GM23338 (cell line): Measurements from ENCODE around the gene GNAT1. TPM values are rescaled to one million over a fixed set of nuclear protein-coding genes. Genes with fewer than 3 reads are reported as not detected.

Experiments
- ATAC-seq: fragments of 200-7000 bp; cut with Tn5 transposase; 3 replicates; pipeline ENCODE4 v1.9.1; 2020
- DNase-seq: peaks from one replicate; pipeline ENCODE4 v3.0.0-alpha.2; 2015; ENCODE audit warnings: low spot score
- H2AFZ ChIP-seq: fragments of 200-600 bp; sonication (generic); 2 replicates; pipeline ENCODE4 v1.8.0; 2016; ENCODE audit warnings: antibody characterized with exemption, mild to moderate bottlenecking, moderate library complexity
- H3F3A ChIP-seq: fragments of 200-600 bp; sonication (generic); replicated peaks from 2 replicates; pipeline ENCODE4 v1.8.0; 2017; ENCODE audit warnings: antibody characterized with exemption, mixed run types, low read depth
- H3K27ac ChIP-seq: fragments of 200-600 bp; sonication (generic); 2 replicates; pipeline ENCODE4 v1.6.1; 2016; ENCODE audit warnings: low read depth
- H3K27me3 ChIP-seq: fragments of 200-600 bp; sonication (generic); 2 replicates; pipeline ENCODE4 v1.8.0; 2016; ENCODE audit warnings: mild to moderate bottlenecking, mixed run types, moderate library complexity; ENCODE audit not compliant: insufficient read depth
- H3K36me3 ChIP-seq: fragments of 200-600 bp; sonication (generic); 2 replicates; pipeline ENCODE4 v1.8.0; 2016; ENCODE audit warnings: mild to moderate bottlenecking; ENCODE audit not compliant: insufficient read depth
- H3K4me1 ChIP-seq: fragments of 200-600 bp; sonication (generic); 2 replicates; pipeline ENCODE4 v1.8.0; 2016; ENCODE audit warnings: mild to moderate bottlenecking, moderate library complexity; ENCODE audit not compliant: insufficient read depth
- H3K4me2 ChIP-seq: fragments of 200-600 bp; sonication (generic); 2 replicates; pipeline ENCODE4 v1.7.1; 2017; ENCODE audit warnings: mixed run types
- H3K4me3 ChIP-seq: fragments of 200-600 bp; sonication (generic); 2 replicates; pipeline ENCODE4 v1.6.1; 2016; ENCODE audit warnings: mixed run types
- H3K79me2 ChIP-seq: fragments of 200-600 bp; sonication (generic); replicated peaks from 2 replicates; pipeline ENCODE4 v1.8.0; 2017; ENCODE audit warnings: mild to moderate bottlenecking; ENCODE audit not compliant: insufficient read depth
- H3K9me2 ChIP-seq: fragments of 200-600 bp; sonication (generic); 2 replicates; pipeline ENCODE4 v1.8.0; 2017; ENCODE audit not compliant: insufficient read depth
- H4K20me1 ChIP-seq: fragments of 200-600 bp; sonication (generic); replicated peaks from 2 replicates; pipeline ENCODE4 v1.8.0; 2017; ENCODE audit warnings: mild to moderate bottlenecking; ENCODE audit not compliant: insufficient read depth
- H3K27ac Mint-ChIP-seq: 2 replicates; pipeline ENCODE4 v1.8.0; 2020; ENCODE audit warnings: inconsistent platforms, mild to moderate bottlenecking, moderate library complexity, mixed read lengths
- H3K27me3 Mint-ChIP-seq: 3 replicates; pipeline ENCODE4 v1.8.0; 2022; ENCODE audit warnings: low read depth, mild to moderate bottlenecking, moderate library complexity, mixed read lengths, inconsistent platforms; ENCODE audit not compliant: insufficient read depth, poor library complexity
- H3K36me3 Mint-ChIP-seq: 3 replicates; pipeline ENCODE4 v1.8.0; 2021; ENCODE audit warnings: low read depth, mild to moderate bottlenecking, inconsistent platforms, moderate library complexity, mixed read lengths
- H3K4me1 Mint-ChIP-seq: 3 replicates; pipeline ENCODE4 v1.8.0; 2020; ENCODE audit warnings: mild to moderate bottlenecking, inconsistent platforms, mixed read lengths
- H3K4me3 Mint-ChIP-seq: 3 replicates; pipeline ENCODE4 v1.8.0; 2021; ENCODE audit warnings: moderate library complexity, mild to moderate bottlenecking, inconsistent platforms, mixed read lengths
- H3K9me3 Mint-ChIP-seq: 3 replicates; pipeline ENCODE4 v1.8.0; 2020; ENCODE audit warnings: moderate library complexity, mild to moderate bottlenecking, inconsistent platforms, mixed read lengths
- CREB1 ChIP-seq: fragments of 250-450 bp; sonication (Bioruptor Pico); IDR thresholded peaks from 2 replicates; pipeline ENCODE4 v1.5.0; 2020; ENCODE audit warnings: low read depth, mild to moderate bottlenecking, moderate library complexity
- CTCF ChIP-seq, 2 experiments: fragments of 200-600 bp in 1 of 2; sonication (generic) in 1 of 2; conservative IDR thresholded peaks; 2 replicates each; pipeline versions ENCODE4 v1.5.1 to v1.6.1; 2016 to 2017; ENCODE audit warnings: antibody characterized with exemption in 2 of 2, low read depth in 2 of 2, mild to moderate bottlenecking in 2 of 2, moderate library complexity in 1 of 2
- ETS1 ChIP-seq: IDR thresholded peaks from 2 replicates; pipeline ENCODE4 v1.6.1; 2016; ENCODE audit warnings: antibody characterized with exemption
- EZH2 ChIP-seq: fragments of 200-600 bp; sonication (generic); IDR thresholded peaks from one replicate; pipeline ENCODE4 v1.8.0; 2017; ENCODE audit warnings: antibody characterized with exemption, mild to moderate bottlenecking, low read depth; ENCODE audit not compliant: unreplicated experiment
- EZH2phosphoT487 ChIP-seq: fragments of 200-600 bp; sonication (generic); IDR thresholded peaks from one replicate; pipeline ENCODE4 v1.8.1; 2018; ENCODE audit warnings: antibody characterized with exemption; ENCODE audit not compliant: unreplicated experiment
- JUNB ChIP-seq: IDR thresholded peaks from one replicate; pipeline ENCODE4 v1.6.1; 2016; ENCODE audit warnings: antibody characterized with exemption; ENCODE audit not compliant: unreplicated experiment
- NANOG ChIP-seq: IDR thresholded peaks from 2 replicates; pipeline ENCODE4 v1.6.1; 2016; ENCODE audit warnings: antibody characterized with exemption, borderline replicate concordance
- POLR2AphosphoS5 ChIP-seq: IDR thresholded peaks from 2 replicates; pipeline ENCODE4 v1.6.1; 2016; ENCODE audit warnings: antibody characterized with exemption, low read depth
- REST ChIP-seq: IDR thresholded peaks from one replicate; pipeline ENCODE4 v1.6.1; 2018; ENCODE audit warnings: antibody characterized with exemption; ENCODE audit not compliant: unreplicated experiment
- STAT1 ChIP-seq: IDR thresholded peaks from one replicate; pipeline ENCODE4 v1.6.1; 2016; ENCODE audit warnings: antibody characterized with exemption; ENCODE audit not compliant: unreplicated experiment
- ZNF114 ChIP-seq: fragments of 250-450 bp; sonication (Bioruptor Pico); IDR thresholded peaks from 2 replicates; pipeline ENCODE4 v1.5.0; 2020; ENCODE audit warnings: mild to moderate bottlenecking, moderate library complexity
- ZNF331 ChIP-seq: fragments of 250-450 bp; sonication (Bioruptor Pico); IDR thresholded peaks from 2 replicates; pipeline ENCODE4 v1.5.0; 2020; ENCODE audit warnings: low read depth, mild to moderate bottlenecking, moderate library complexity
- ZNF462 ChIP-seq: fragments of 250-450 bp; sonication (Bioruptor Pico); IDR thresholded peaks from 2 replicates; pipeline ENCODE4 v1.5.0; 2020; ENCODE audit warnings: mild to moderate bottlenecking, moderate library complexity
- polyA plus RNA-seq: library from polyadenylated mRNA; unstranded; fragments of >200 nt; fragmentation: Nextera tagmentation; extraction: Ambion mirVana; gene quantifications from 2 replicates; pipeline ENCODE4 v1.2.1, GENCODE V29; 2016
- total RNA-seq: library from RNA; depleted of rRNA; stranded (reverse); fragments of >200 nt; shearing (Covaris generic); gene quantifications from 2 replicates; pipeline ENCODE4 v1.2.3, GENCODE V29; 2014

The GNAT1 gene
- total and polyA plus RNA-seq, 2 experiments from 2014 or later: not detected

- no peaks in the 10 kb centered on the region for H4K20me1 ChIP-seq
- H3F3A ChIP-seq: 0 out of 2 replicates have a peak, but pooled peaks cover 7% of the 10 kb centered on the region
- TF ChIP-seq NANOG (no peak), CTCF (conservative IDR thresholded peaks at IDR 0.05; ENCODE audit: low read depth in 2 of 2) (no peak), ETS1 (no peak), STAT1 (no peak), POLR2AphosphoS5 (no peak), ZNF331 (CRISPR knock-in tag) (no peak), EZH2phosphoT487 (no peak), REST (no peak), CREB1 (no peak), ZNF114 (CRISPR knock-in tag) (no peak), EZH2 (no peak), ZNF462 (CRISPR knock-in tag) (no peak), JUNB (no peak)
- no peak for DNase-seq
- Mint-ChIP-seq H3K4me1 (no peaks in the 10 kb centered on the region), H3K27ac (no peak overlapping the region), H3K27me3 (peaks cover 10% of the 10 kb centered on the region), H3K9me3 (no peaks in the 10 kb centered on the region), H3K36me3 (no peaks in the 10 kb centered on the region), H3K4me3 (no peak overlapping the region)
- no peaks in the 10 kb centered on the region for H3K4me1 ChIP-seq
- no peak for ATAC-seq
- H3K27ac ChIP-seq: no peak overlapping the region
- no peaks in the 10 kb centered on the region for H3K9me2 ChIP-seq
- no peak overlapping the region for H2AFZ ChIP-seq
- no peak overlapping the region for H3K4me2 ChIP-seq
- H3K79me2 ChIP-seq: no peaks in the 10 kb centered on the region
- H3K4me3 ChIP-seq: no peak overlapping the region
- H3K36me3 ChIP-seq: no peaks in the 10 kb centered on the region
- H3K27me3 ChIP-seq: no peaks in the 10 kb centered on the region
Observed at GRCh38 chr3:50217681-50218080, 26.3 kb downstream of the GNAT1 start.
